ENCODE measurements around the gene EXOSC7.

The EXOSC7 gene

DNA sequence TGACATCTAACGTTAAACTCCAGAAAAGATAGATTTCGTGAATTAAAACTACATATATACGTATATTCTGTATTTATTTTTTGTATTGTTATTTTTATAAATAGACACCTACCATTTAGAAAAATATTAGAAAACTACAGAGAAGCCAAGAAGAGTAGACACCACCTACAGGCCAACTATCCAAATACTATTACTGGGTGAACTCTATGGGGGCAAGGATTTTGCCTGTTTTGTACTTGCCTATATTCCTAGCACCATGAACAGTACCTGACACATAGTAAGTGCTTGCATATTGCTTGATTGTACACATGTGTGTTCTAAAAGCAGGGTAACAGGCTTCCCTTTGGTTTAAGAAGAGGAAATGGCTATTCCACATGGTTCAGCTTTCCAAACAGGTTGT is 25.7 kb downstream of the EXOSC7 start:
- TF ChIP-seq, protein P1, sequence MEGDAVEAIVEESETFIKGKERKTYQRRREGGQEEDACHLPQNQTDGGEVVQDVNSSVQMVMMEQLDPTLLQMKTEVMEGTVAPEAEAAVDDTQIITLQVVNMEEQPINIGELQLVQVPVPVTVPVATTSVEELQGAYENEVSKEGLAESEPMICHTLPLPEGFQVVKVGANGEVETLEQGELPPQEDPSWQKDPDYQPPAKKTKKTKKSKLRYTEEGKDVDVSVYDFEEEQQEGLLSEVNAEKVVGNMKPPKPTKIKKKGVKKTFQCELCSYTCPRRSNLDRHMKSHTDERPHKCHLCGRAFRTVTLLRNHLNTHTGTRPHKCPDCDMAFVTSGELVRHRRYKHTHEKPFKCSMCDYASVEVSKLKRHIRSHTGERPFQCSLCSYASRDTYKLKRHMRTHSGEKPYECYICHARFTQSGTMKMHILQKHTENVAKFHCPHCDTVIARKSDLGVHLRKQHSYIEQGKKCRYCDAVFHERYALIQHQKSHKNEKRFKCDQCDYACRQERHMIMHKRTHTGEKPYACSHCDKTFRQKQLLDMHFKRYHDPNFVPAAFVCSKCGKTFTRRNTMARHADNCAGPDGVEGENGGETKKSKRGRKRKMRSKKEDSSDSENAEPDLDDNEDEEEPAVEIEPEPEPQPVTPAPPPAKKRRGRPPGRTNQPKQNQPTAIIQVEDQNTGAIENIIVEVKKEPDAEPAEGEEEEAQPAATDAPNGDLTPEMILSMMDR (IDR thresholded peaks at IDR 0.05) = no peak
- TF ChIP-seq ZFX (IDR thresholded peaks at IDR 0.05; ENCODE audit: borderline replicate concordance) = no peak
- H3K27ac ChIP-seq = no peak overlapping the region

DNA sequence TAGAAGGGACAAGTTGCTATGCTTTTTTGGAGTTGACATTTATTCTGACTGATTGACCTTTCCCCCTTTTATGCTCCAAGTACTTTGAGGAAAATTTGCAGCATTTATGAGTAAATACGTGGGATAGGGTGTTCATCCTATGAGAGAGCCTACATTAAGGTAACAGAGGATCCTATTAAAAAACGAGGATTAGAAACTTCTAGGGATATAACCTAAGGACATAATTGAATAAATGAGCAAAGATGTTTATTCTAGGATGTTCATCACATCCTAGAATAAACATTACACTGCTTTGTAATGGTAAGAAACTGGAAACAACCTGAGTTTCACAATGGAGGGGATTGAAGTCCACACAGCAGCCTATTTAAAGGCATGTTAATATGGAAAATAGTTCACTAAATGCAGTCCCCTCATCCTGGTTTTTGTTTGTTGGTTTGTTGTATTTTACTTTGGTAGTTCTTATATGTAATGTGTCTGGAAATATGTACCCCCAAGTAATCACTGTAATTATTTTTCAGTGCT is 26.2 kb downstream of the EXOSC7 start:
- no peak overlapping the region for H3K27ac ChIP-seq
- TF ChIP-seq, protein P1 (IDR thresholded peaks at IDR 0.05) = no peak
- no peak for TF ChIP-seq ZFX (IDR thresholded peaks at IDR 0.05; ENCODE audit: borderline replicate concordance)

DNA sequence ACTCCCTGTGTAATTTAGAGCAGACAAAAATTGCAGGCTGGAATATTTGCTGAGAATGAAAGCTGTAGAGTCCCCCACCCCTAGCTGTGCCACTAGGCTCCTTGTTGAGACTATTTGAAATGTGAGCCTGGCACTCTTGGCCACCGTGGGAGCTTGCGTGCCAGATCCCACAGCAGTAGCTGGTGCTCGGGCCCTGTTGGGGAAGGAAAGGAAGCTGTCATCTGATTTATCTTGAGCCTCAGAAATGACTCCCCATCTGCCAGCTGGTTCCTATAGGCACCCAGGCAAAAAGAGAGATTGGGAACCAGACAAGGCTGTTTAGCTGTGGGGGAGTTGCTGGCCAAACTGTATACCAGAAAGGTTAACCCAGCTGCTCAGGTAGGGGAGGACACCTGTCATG is 26.7 kb downstream of the EXOSC7 start:
- H3K27ac ChIP-seq = no peak overlapping the region
- TF ChIP-seq ZFX (IDR thresholded peaks at IDR 0.05; ENCODE audit: borderline replicate concordance) = no peak
- TF ChIP-seq, protein P1 (IDR thresholded peaks at IDR 0.05) = no peak

DNA sequence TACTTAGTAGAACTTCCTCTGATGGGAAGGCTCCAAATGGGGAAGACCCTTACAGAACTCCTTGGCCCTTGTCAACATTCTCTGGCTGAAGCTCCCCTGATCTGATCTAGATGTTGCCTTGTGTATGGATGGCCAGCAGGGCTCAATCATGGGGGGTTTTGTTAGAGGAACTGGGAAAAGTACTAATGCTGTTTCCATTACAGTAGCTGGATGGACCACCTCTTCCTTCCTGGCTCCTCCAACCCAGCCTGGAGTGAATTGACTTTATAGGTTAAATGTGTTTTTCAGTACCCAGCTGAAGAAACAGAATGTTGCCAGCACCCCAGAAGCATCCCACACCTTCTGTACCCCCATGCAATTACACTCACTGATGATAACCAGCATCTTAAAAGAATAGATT is 27.4 kb downstream of the EXOSC7 start:
- TF ChIP-seq, protein P1 (IDR thresholded peaks at IDR 0.05) = no peak
- no peak for TF ChIP-seq ZFX (IDR thresholded peaks at IDR 0.05; ENCODE audit: borderline replicate concordance)
- H3K27ac ChIP-seq = no peak overlapping the region

DNA sequence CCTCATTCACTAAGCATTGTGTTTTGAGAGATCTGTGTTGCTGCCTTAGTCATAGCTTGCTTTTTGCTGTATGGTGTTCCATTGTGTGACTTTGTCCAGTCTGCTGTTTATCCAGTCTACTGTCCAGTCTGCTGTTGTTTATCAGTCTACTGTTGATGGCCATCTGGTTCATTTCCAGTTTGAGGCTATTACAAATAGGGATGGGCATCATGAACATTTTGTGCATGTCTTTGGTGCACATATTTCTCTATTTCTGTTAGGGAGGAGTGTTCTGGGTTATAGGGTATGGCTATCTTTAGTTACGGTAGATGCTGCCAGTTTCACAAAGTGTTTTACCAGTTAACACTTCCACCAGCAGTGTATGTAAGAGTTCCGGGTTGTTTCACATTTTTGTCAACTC is 27.8 kb downstream of the EXOSC7 start:
- no peak for TF ChIP-seq ZFX (IDR thresholded peaks at IDR 0.05; ENCODE audit: borderline replicate concordance)
- TF ChIP-seq, protein P1 (IDR thresholded peaks at IDR 0.05) = no peak
- H3K27ac ChIP-seq = no peak overlapping the region

DNA sequence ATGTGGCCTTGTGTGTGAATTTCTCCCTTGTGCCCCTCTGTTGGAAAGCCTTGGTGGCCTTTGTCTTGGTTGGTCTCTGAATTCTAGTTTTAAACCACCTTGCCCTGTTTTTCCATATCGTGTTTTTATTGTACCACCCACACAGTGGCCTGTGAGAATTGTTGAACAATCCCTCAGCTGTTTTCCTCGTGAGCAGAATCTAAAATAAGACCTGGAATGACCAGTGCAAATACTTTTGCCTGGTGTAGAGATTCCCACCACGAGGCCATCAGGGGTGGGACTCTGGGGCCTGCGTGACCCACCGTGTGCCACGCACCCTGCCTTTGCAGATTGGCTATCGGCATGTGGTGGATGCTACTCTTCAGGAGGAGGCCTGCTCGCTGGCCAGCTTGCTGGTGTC is 31.0 kb downstream of the EXOSC7 start:
- H3K27ac ChIP-seq = no peak overlapping the region
- TF ChIP-seq ZFX (IDR thresholded peaks at IDR 0.05; ENCODE audit: borderline replicate concordance) = no peak
- TF ChIP-seq, protein P1 (IDR thresholded peaks at IDR 0.05) = no peak

DNA sequence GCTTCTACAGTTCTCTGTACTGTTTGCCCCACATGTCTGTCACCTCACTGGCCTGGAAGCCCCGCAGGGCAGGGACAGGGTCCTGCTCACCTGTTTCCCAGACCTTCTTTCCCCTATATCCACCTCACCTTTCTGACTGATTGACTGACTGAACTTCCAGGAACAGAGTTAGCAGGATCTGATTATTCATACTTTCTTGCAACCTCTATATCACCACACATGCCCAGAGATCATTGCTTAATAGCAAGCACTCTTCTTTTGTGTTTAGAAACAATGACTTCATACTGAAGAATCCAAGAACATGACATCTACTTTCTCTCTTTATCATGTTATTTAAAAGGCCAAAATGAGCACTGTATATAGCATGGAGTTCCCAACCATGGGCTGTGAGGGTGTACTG is 32.1 kb downstream of the EXOSC7 start:
- H3K27ac ChIP-seq = no peak overlapping the region
- TF ChIP-seq, protein P1 (IDR thresholded peaks at IDR 0.05) = no peak
- TF ChIP-seq ZFX (IDR thresholded peaks at IDR 0.05; ENCODE audit: borderline replicate concordance) = no peak
